Stimulated activated CD8-positive, alpha-beta memory T cell treated with anti-CD3 and anti-CD28 coated beads, Interleukin-15, amount 100 ng/mL, for 48 hours (primary cell): Measurements from ENCODE around the gene CTU2.

Experiments used
- DNase-seq, 2 donors: peaks; one replicate each; pipeline ENCODE4 v3.0.0-alpha.2; 2020; ENCODE audit warnings: low read depth in 2 of 2

The CTU2 gene

GRCh38 chr16:88697116-88697830 is 9.0 kb upstream of the CTU2 start:
- DNase-seq, result no peak

GRCh38 chr16:88697831-88698615 is 8.3 kb upstream of the CTU2 start:
- no peak for DNase-seq

GRCh38 chr16:88698646-88699045 is 7.7 kb upstream of the CTU2 start:
- DNase-seq, result no peak

GRCh38 chr16:88699180-88699579 is 7.1 kb upstream of the CTU2 start:
- DNase-seq, result no peak

- no peak for DNase-seq
These were observed 6.0 kb upstream of the CTU2 start for GRCh38 chr16:88700322-88700635.

- peak; percentile 93 to 96 for DNase-seq
These were observed 5.4 kb upstream of the CTU2 start for GRCh38 chr16:88700636-88701482.

GRCh38 chr16:88701581-88702370 is 4.5 kb upstream of the CTU2 start:
- no peak for DNase-seq

GRCh38 chr16:88702371-88703210 is 3.7 kb upstream of the CTU2 start:
- DNase-seq, result no peak

GRCh38 chr16:88703486-88704309 is 2.6 kb upstream of the CTU2 start:
- peak; percentile 76 to 79 for DNase-seq

- no peak for DNase-seq
These were observed 1.1 kb upstream of the CTU2 start for GRCh38 chr16:88705076-88705684.

GRCh38 chr16:88705801-88706228 is 488 bp upstream of the CTU2 start:
- DNase-seq, result no peak

GRCh38 chr16:88706965-88707826 is 893 bp downstream of the CTU2 start:
- DNase-seq, result no peak

GRCh38 chr16:88710556-88710955 is 4.3 kb downstream of the CTU2 start:
- no peak for DNase-seq

- DNase-seq, result no peak
These were observed 5.5 kb downstream of the CTU2 start for GRCh38 chr16:88711750-88712340.

- no peak for DNase-seq
These were observed 6.2 kb downstream of the CTU2 start for GRCh38 chr16:88712362-88712979.

GRCh38 chr16:88713054-88713453 is 6.8 kb downstream of the CTU2 start:
- no peak for DNase-seq

- DNase-seq, result no peak
These were observed 7.5 kb downstream of the CTU2 start for GRCh38 chr16:88713568-88714419.
